GM18505 (cell line): ENCODE measurements around the gene ADAT3.

Experiments used
- ATAC-seq: cut with Tn5 transposase; IDR thresholded peaks from one replicate; pipeline ENCODE4 v1.9.1; 2021; ENCODE audit not compliant: unreplicated experiment
- POLR2A ChIP-seq: IDR thresholded peaks from 4 replicates; pipeline ENCODE4 v1.6.1; 2011; ENCODE audit warnings: borderline replicate concordance; ENCODE audit not compliant: insufficient read depth, insufficient read length; ENCODE audit errors: extremely low read depth

Gene ADAT3

DNA sequence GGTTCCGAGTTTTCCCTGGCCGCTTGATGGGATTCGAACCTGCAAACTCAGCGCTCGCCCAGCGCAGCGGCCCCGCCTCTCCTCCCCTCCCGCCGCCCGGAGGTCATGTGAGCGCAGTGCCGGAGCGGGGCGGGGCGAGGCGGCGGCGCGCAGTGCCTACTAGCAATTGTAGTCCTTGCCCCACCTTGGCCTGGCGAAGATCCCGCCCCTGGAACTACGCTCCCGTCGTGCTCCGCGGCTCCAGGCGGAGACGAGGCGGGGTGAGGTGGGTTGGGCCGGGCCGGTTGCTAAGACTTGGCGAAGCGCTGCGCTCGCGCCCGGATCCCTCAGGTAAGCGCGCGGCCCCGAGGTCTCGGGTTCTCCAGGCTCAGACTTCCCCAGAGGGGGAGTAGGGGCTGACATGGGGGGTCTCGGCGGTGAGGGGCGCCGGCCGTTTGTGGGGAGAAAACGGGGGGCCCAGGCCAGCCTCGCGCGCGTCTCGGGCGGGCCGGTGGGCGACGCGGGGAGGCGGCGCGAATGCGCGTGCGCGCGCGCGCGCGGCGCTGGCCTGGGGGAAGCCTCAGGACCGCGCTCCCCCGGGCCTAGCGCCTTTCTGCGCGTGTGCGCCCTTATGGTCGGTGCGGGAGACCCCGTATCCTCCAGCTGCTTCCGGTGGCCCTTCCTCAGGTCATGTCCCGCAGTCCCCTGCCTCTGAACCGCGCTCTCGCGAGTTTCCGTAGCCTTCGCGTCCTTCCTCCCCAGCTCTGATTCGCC, at the start of gene ADAT3, which contains the start of gene SCAMP4:
Gene ADAT3, plus strand, starts transcription at position 290 of the 753 bp plus-strand sequence. CDS start 6,649 bp downstream, outside the sequence.
Gene SCAMP4, plus strand, starts transcription at position 290 of the 753 bp plus-strand sequence. CDS start 9,621 bp downstream, outside the sequence.
- peak; percentile 76 for ATAC-seq

GRCh38 chr19:1855828-1856255, 49.4 kb upstream of the ADAT3 start:
- no peak for ATAC-seq
- no peak for TF ChIP-seq POLR2A

More for the DNA sequence above, at the start of gene ADAT3, which contains the start of gene SCAMP4:
- peak; percentile 64 for TF ChIP-seq POLR2A

- ATAC-seq = no peak
Observed at GRCh38 chr19:1856345-1856697, 48.9 kb upstream of the ADAT3 start.

GRCh38 chr19:1856698-1857603, 48.2 kb upstream of the ADAT3 start:
- peak; percentile 26 for ATAC-seq
- TF ChIP-seq POLR2A = peak; percentile 22

More at GRCh38 chr19:1856345-1856697, 48.9 kb upstream of the ADAT3 start:
- peak; percentile 4 for TF ChIP-seq POLR2A

DNA sequence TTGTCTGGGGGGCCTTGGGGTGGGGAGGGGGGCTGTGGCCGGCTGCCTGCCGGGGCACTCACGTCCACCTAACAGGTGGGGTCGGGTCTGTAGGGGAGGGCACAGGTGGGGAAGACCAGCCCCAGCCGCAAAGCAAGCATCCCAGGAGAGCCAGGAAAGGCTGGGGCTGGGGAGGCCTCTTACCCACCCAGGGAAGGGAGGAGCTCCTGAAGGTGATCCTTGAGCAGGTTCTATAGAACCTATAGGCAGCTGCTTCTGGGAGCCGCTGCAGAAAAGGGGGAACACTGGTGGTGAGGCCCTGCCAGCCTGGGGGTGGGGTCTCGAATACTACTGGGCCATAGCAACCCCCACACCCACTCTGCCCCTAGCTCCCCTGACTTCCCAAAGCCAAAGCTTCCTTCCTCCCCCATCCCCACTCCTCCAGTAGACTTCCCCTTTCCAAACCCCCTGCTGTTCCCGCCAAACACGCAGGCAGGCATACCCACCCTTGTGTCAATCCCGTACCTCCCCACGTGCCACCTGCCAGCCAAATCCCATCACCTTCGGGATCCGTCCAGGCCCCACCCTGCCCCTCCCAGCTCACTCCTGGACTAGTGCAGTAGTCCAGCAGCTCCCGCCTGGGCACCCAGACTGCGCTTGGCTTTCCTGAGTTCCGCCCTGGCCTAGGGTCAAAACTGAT, 47.4 kb upstream of the ADAT3 start:
- no peak for ATAC-seq
- no peak for TF ChIP-seq POLR2A

- no peak for TF ChIP-seq POLR2A
Observed at GRCh38 chr19:1858412-1859081, 46.7 kb upstream of the ADAT3 start.

GRCh38 chr19:1859331-1859781, 45.8 kb upstream of the ADAT3 start:
- TF ChIP-seq POLR2A = no peak
- ATAC-seq = no peak

More at GRCh38 chr19:1858412-1859081, 46.7 kb upstream of the ADAT3 start:
- ATAC-seq = no peak

GRCh38 chr19:1860042-1860775, 45.0 kb upstream of the ADAT3 start:
- TF ChIP-seq POLR2A = no peak
- no peak for ATAC-seq

- TF ChIP-seq POLR2A = no peak
- ATAC-seq = no peak
Observed at GRCh38 chr19:1860821-1861598, 44.2 kb upstream of the ADAT3 start.

- ATAC-seq = no peak
- no peak for TF ChIP-seq POLR2A
Observed at GRCh38 chr19:1861599-1862031, 43.6 kb upstream of the ADAT3 start.

- TF ChIP-seq POLR2A = no peak
- no peak for ATAC-seq
Observed at GRCh38 chr19:1862068-1862423, 43.2 kb upstream of the ADAT3 start.

DNA sequence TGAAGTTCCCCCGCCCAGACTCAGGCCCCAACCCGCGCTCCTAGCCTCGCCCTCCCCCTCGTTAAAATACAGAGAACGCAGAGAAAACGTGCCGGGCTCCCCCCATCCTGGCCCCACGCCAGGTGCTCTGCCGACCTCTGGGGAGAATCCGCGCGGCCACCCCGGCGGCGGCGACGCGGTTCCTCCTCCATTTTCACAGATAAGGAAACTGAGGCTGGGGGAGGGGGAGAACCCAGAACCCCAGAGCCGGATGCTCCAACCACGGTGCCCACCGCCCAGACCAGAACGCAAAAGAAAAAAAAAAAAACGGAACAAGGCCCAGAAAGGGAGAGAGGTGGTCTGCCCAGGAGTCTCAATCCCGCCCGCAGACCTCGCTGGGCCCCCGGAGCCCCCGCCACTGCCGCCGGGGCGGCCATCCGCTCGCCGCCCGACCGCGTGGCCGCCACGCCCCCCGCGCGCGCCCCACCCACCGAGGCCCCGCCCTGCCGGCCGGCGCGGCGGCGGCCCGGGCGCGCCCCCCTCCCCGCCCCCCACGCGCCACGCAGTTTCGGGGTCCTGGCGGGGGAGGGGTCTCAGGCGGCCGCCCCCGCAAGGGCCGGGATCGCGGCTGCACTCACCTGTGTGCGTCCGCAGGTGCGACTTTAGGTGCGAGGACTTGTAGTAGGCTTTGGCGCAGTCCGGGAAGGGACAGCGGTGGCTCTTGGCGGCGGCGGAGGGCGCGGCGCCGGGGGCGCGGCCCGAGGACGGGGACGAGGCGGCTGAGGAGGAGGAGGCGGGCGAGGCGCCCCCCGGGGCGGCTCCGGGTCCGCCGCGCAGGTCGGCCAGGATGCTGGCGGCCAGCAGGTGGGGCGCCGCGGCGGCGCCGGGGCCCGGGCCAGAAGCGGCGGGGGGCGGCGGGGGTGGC, 42.5 kb upstream of the ADAT3 start:
- peak; percentile 12 for ATAC-seq
- no peak for TF ChIP-seq POLR2A
